K562 (cell line): ENCODE data around the gene CDC20. TPM values are rescaled to one million over a fixed set of nuclear protein-coding genes. Genes with fewer than 3 reads are reported as not detected.
A peak's percentile ranks its signal among the peaks of the same experiment; 100 is the strongest.

ENCODE experiments used
- AFF1 ChIP-seq, 2 experiments: fragments of 450-650 bp; IDR thresholded peaks; 2 replicates each; pipeline ENCODE4 v1.6.1; 2018; ENCODE audit warnings: mild to moderate bottlenecking in 2 of 2, low read depth in 1 of 2; ENCODE audit not compliant: partially characterized antibody in 2 of 2
- CGGBP1 ChIP-seq: fragments of 250-450 bp; sonication (Bioruptor Pico); IDR thresholded peaks from 2 replicates; pipeline ENCODE4 v1.9.0; 2021; ENCODE audit warnings: mild to moderate bottlenecking
- CTCF ChIP-seq, 3 experiments: IDR thresholded peaks in 2 of 3; conservative IDR thresholded peaks in 1 of 3; 2 replicates each; pipeline ENCODE4 v1.5.1; 2011 to 2012; ENCODE audit warnings: low read length in 3 of 3, mild to moderate bottlenecking in 3 of 3, control low read depth in 2 of 3, improper control_type of control experiment in 1 of 3, inconsistent platforms in 1 of 3, low read depth in 1 of 3, mixed read lengths in 1 of 3, moderate library complexity in 1 of 3; ENCODE audit not compliant: insufficient read depth in 2 of 3
- GATAD2A ChIP-seq: fragments of 450-650 bp; IDR thresholded peaks from 2 replicates; pipeline ENCODE4 v1.6.1; 2017
- HNRNPLL ChIP-seq: fragments of 200-400 bp; formaldehyde crosslinking; IDR thresholded peaks from 2 replicates; pipeline ENCODE4 v1.6.1; 2017; ENCODE audit warnings: low read length, low read depth, mild to moderate bottlenecking; ENCODE audit not compliant: poor library complexity, severe bottlenecking
- MAFK ChIP-seq: IDR thresholded peaks from 2 replicates; pipeline ENCODE4 v1.6.1; 2011; ENCODE audit warnings: low read length, improper control_type of control experiment
- MLLT1 ChIP-seq, 2 experiments: fragments of 450-650 bp; IDR thresholded peaks; 2 replicates each; pipeline ENCODE4 v1.6.1; 2016
- SMARCB1 ChIP-seq: IDR thresholded peaks from 2 replicates; pipeline ENCODE4 v1.6.1; 2011; ENCODE audit warnings: improper control_type of control experiment, low read depth; ENCODE audit not compliant: insufficient read length
- ZBTB12 ChIP-seq: fragments of 250-450 bp; sonication (Bioruptor Pico); IDR thresholded peaks from 2 replicates; pipeline ENCODE4 v1.4.0; 2020
- ZFP36 ChIP-seq: fragments of 150-350 bp; IDR thresholded peaks from 2 replicates; pipeline ENCODE4 v1.6.1; 2018; ENCODE audit warnings: low read length, low read depth; ENCODE audit not compliant: partially characterized antibody
- ZNF212 ChIP-seq: fragments of 450-650 bp; formaldehyde crosslinking; IDR thresholded peaks from 2 replicates; pipeline ENCODE4 v1.4.0; 2020; ENCODE audit warnings: mild to moderate bottlenecking
- ZNF398 ChIP-seq: fragments of 250-450 bp; sonication (Bioruptor Pico); IDR thresholded peaks from 2 replicates; pipeline ENCODE4 v1.8.0; 2021; ENCODE audit warnings: moderate library complexity, mild to moderate bottlenecking, inconsistent platforms
- ZNF57 ChIP-seq: fragments of 450-650 bp; formaldehyde crosslinking; IDR thresholded peaks from 2 replicates; pipeline ENCODE4 v1.4.0; 2020; ENCODE audit warnings: mild to moderate bottlenecking, moderate library complexity
- ZNF785 ChIP-seq: fragments of 250-450 bp; sonication (Bioruptor Pico); IDR thresholded peaks from 2 replicates; pipeline ENCODE4 v1.4.0; 2020; ENCODE audit warnings: mild to moderate bottlenecking
- ZNF79 ChIP-seq: fragments of 250-450 bp; sonication (Bioruptor Pico); IDR thresholded peaks from 2 replicates; pipeline ENCODE4 v1.4.0; 2020; ENCODE audit warnings: low read depth, mild to moderate bottlenecking, moderate library complexity
- polyA plus RNA-seq, 8 experiments: library from polyadenylated mRNA; depleted of rRNA in 4 of 8; stranded (reverse) in 5 of 8; unstranded in 3 of 8; fragments of >200 nt; fragmentation: Nextera tagmentation in 2 of 8; fragmentation: Illumina TruSeq in 1 of 8; extraction: Ambion mirVana in 2 of 8; extraction: Trizol in 1 of 8; gene quantifications; 2 replicates each; pipeline versions ENCODE4 v1.2.1 to v1.2.3, GENCODE V29; 2011 to 2014; ENCODE audit warnings: inconsistent platforms in 1 of 8, missing spikeins in 1 of 8
- total RNA-seq, 7 experiments: library from RNA; depleted of rRNA in 6 of 7; stranded (reverse); fragments of >200 nt in 6 of 7; fragmentation: Illumina TruSeq in 2 of 7; extraction: Trizol in 2 of 7; gene quantifications; 2 replicates each; pipeline versions ENCODE4 v1.2.1 to v1.2.3, GENCODE V29; 2011 to 2021; ENCODE audit warnings: low replicate concordance in 1 of 7

Gene CDC20
- total and polyA plus RNA-seq, 9 of the 15 experiments (the other 6 are each of a cell fraction or from before 2014, with no cell fraction given) = 45.2 to 224 (median 121) TPM

- no peak for TF ChIP-seq CTCF (IDR thresholded peaks at IDR 0.05 in 2 of 3, conservative IDR thresholded peaks at IDR 0.05 in 1 of 3; ENCODE audit: insufficient read depth in 2 of 3, low read depth in 1 of 3, low read length in 3 of 3)
- TF ChIP-seq CGGBP1 = no peak; the same call in 1 of the 2 replicates
- no peak; the same call in 1 of the 2 replicates for TF ChIP-seq GATAD2A
- no peak for TF ChIP-seq ZNF785
- TF ChIP-seq ZBTB12 = 0 out of 2 replicates have a peak, but pooled peaks have one; percentile 22
- TF ChIP-seq ZNF79 = no peak
- TF ChIP-seq ZFP36 = peak; percentile 63
- peak; percentile 70 for TF ChIP-seq MAFK
- TF ChIP-seq SMARCB1 = no peak
- TF ChIP-seq ZNF57 (CRISPR knock-in tag) = no peak
- peak; percentile 45 for TF ChIP-seq HNRNPLL
- no peak for TF ChIP-seq ZNF398 (CRISPR knock-in tag)
- peak; percentile 65 to 76 for TF ChIP-seq AFF1 (IDR thresholded peaks at IDR 0.05; ENCODE audit: low read depth in 1 of 2, partially characterized antibody in 2 of 2)
- TF ChIP-seq ZNF212 (CRISPR knock-in tag) = no peak
- TF ChIP-seq MLLT1 (IDR thresholded peaks at IDR 0.05) = peak; percentile 76 to 83; a peak in 3 of 4 replicates
Observed at GRCh38 chr1:43389326-43390313, 30.8 kb downstream of the CDC20 start, which contains the start of the genes MED8 and SZT2 (continued).
